OCI-LY1 (cell line): ENCODE data around the gene SDK1.

Source experiments
- H2AFZ ChIP-seq: fragments of 200-600 bp; sonication (generic), shearing (Covaris generic); 2 replicates; pipeline ENCODE4 v1.6.0; 2014; ENCODE audit warnings: antibody characterized with exemption, mild to moderate bottlenecking, low read length
- H3F3A ChIP-seq: fragments of 200-600 bp; sonication (generic), shearing (Covaris generic); 2 replicates; pipeline ENCODE4 v1.6.0; 2014; ENCODE audit warnings: mild to moderate bottlenecking, antibody characterized with exemption, low read length, moderate library complexity; ENCODE audit not compliant: insufficient read depth
- H3K27ac ChIP-seq: fragments of 200-600 bp; sonication (generic); 2 replicates; pipeline ENCODE4 v1.5.1; 2014; ENCODE audit warnings: low read length, mixed run types, mild to moderate bottlenecking, low read depth; ENCODE audit not compliant: poor library complexity, severe bottlenecking
- H3K27me3 ChIP-seq: fragments of 200-600 bp; sonication (generic); 2 replicates; pipeline ENCODE4 v1.6.0; 2014; ENCODE audit warnings: antibody characterized with exemption, mild to moderate bottlenecking, low read length, moderate library complexity; ENCODE audit not compliant: insufficient read depth
- H3K36me3 ChIP-seq: fragments of 200-600 bp; sonication (generic); 2 replicates; pipeline ENCODE4 v1.6.1; 2014; ENCODE audit warnings: mild to moderate bottlenecking, antibody characterized with exemption, low read length, moderate library complexity, mixed read lengths; ENCODE audit not compliant: insufficient read depth
- H3K4me1 ChIP-seq: fragments of 200-600 bp; sonication (generic); 2 replicates; pipeline ENCODE4 v1.5.1; 2014; ENCODE audit warnings: mild to moderate bottlenecking, low read length, moderate library complexity; ENCODE audit not compliant: insufficient read depth, severe bottlenecking
- H3K4me2 ChIP-seq: fragments of 200-600 bp; sonication (generic), shearing (Covaris generic); 2 replicates; pipeline ENCODE4 v1.6.1; 2014; ENCODE audit warnings: low read length
- H3K4me3 ChIP-seq: fragments of 200-600 bp; sonication (generic); 2 replicates; pipeline ENCODE4 v1.5.1; 2014; ENCODE audit warnings: low read length, low read depth, mild to moderate bottlenecking, mixed read lengths; ENCODE audit not compliant: poor library complexity, severe bottlenecking
- H3K79me2 ChIP-seq: fragments of 200-600 bp; shearing (Covaris generic); 2 replicates; pipeline ENCODE4 v1.6.1; 2016; ENCODE audit warnings: mixed run types, low read length, mixed read lengths; ENCODE audit not compliant: insufficient read depth
- H3K9ac ChIP-seq: fragments of 200-600 bp; sonication (generic), shearing (Covaris generic); 2 replicates; pipeline ENCODE4 v1.6.1; 2014; ENCODE audit warnings: mild to moderate bottlenecking, low read length, mixed read lengths
- H3K9me2 ChIP-seq: fragments of 200-600 bp; sonication (generic), shearing (Covaris generic); 2 replicates; pipeline ENCODE4 v1.6.1; 2014; ENCODE audit warnings: low read depth, mild to moderate bottlenecking, low read length, mixed read lengths
- H3K9me3 ChIP-seq: fragments of 200-600 bp; shearing (Covaris generic); 2 replicates; pipeline ENCODE4 v1.6.1; 2014; ENCODE audit warnings: low read length, mixed read lengths
- H4K20me1 ChIP-seq: fragments of 200-600 bp; sonication (generic), shearing (Covaris generic); 2 replicates; pipeline ENCODE4 v1.6.0; 2016; ENCODE audit warnings: mild to moderate bottlenecking, low read length; ENCODE audit not compliant: insufficient read depth
- CTCF ChIP-seq: fragments of 200-600 bp; sonication (generic), shearing (Covaris generic); IDR thresholded peaks from 2 replicates; pipeline ENCODE4 v1.5.1; 2017; ENCODE audit warnings: mild to moderate bottlenecking, antibody characterized with exemption, low read length, moderate library complexity, mixed read lengths
- EZH2 ChIP-seq: fragments of 200-600 bp; sonication (generic), shearing (Covaris generic); IDR thresholded peaks from 2 replicates; pipeline ENCODE4 v1.8.0; 2017; ENCODE audit warnings: borderline replicate concordance, mixed run types, mild to moderate bottlenecking, antibody characterized with exemption, low read length, moderate library complexity, mixed read lengths

Gene SDK1

DNA sequence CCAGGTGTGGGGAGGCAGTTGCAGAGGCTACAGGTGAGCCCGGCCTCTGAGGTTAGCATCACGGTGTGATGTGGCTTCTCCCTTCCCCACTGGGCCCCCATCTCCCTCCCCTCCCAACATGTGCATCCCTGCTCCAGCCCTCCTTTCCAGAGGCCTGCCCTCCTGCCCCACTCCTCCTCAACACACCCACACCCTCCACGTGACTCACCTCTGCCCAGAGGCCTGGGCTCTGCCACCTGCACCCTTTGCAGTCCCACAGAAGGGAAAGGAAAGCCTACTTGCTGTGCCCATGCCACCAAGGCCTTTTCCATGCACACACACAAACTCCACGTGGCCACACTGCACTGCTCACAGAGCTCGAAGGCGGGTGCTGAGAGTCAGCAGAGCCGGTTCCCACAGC lies 880.4 kb downstream of the SDK1 start:
- Histone ChIP-seq H4K20me1 (no peaks in the 10 kb centered on the region), H3K79me2 (no peaks in the 10 kb centered on the region), H3K4me2 (no peak overlapping the region), H3F3A (no peaks in the 10 kb centered on the region), H3K9ac (no peak overlapping the region), H3K27ac (no peak overlapping the region), H3K9me2 (no peaks in the 10 kb centered on the region), H3K4me3 (no peak overlapping the region), H3K27me3 (no peaks in the 10 kb centered on the region), H3K9me3 (no peaks in the 10 kb centered on the region), H3K36me3 (no peaks in the 10 kb centered on the region), H3K4me1 (no peaks in the 10 kb centered on the region), H2AFZ (no peak overlapping the region)
- TF ChIP-seq CTCF (no peak), EZH2 (no peak)

GRCh38 chr7:4182605-4183300 lies 881.7 kb downstream of the SDK1 start:
- Histone ChIP-seq H4K20me1 (no peaks in the 10 kb centered on the region), H3K9me3 (no peaks in the 10 kb centered on the region), H3K27me3 (no peaks in the 10 kb centered on the region), H3K4me3 (no peak overlapping the region), H3K27ac (no peak overlapping the region), H3K4me2 (no peak overlapping the region), H3K79me2 (no peaks in the 10 kb centered on the region), H3K36me3 (no peaks in the 10 kb centered on the region), H3K4me1 (no peaks in the 10 kb centered on the region), H3F3A (no peaks in the 10 kb centered on the region), H3K9ac (no peak overlapping the region), H2AFZ (no peak overlapping the region), H3K9me2 (no peaks in the 10 kb centered on the region)
- no peak for TF ChIP-seq EZH2

DNA sequence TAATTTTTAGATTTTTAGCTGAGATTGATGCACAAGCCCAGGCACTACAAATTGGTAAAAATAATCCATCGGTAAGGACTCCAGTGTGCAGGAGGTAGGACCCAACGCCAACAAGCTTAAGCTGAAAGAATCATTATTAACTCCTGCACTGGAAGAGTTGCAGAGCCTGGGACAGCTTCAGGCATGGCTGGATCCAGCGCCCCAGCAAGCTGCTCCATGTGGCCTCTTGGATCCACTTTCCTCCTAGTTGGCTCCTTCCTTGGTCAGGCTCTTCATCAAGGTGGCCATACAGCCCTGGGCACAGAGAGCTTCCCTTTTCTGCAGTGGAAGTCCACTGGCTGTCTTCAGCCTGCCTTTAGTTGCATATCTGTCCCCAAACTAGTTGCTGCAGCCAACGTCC lies 883.6 kb downstream of the SDK1 start:
- Histone ChIP-seq H3K36me3 (no peaks in the 10 kb centered on the region; the same call in 1 of the 2 replicates), H3K27ac (no peak overlapping the region), H3K4me3 (no peak overlapping the region), H3K9ac (no peak overlapping the region), H3K27me3 (no peaks in the 10 kb centered on the region), H4K20me1 (no peaks in the 10 kb centered on the region), H3K9me3 (peaks cover 5% of the 10 kb centered on the region; the same call in 1 of the 2 replicates), H3K4me1 (no peaks in the 10 kb centered on the region), H3K9me2 (no peaks in the 10 kb centered on the region), H3K4me2 (no peak overlapping the region), H3F3A (no peaks in the 10 kb centered on the region), H3K79me2 (no peaks in the 10 kb centered on the region), H2AFZ (no peak overlapping the region)
- TF ChIP-seq EZH2: no peak
- TF ChIP-seq CTCF: no peak

DNA sequence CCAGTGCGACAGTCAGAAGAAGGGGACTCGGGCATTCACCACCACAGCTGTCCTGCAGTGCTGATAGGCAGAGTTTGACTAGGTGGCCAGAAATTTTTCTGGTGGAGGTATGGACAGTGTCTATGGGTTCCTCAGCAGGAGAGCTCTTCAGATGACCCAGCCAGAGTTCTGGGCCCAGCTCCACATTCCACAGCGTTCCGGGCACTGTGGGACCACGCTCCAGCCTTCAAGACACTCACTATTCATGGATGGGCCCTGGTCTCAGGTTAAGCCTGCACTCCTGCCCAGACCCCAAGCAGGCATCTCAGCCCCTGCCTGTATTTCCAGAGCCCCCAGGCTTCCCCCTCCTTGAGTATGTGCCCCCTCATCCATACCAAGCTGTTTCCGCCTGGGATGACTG lies 884.1 kb downstream of the SDK1 start:
- no peaks in the 10 kb centered on the region for H3F3A ChIP-seq
- no peak overlapping the region for H3K4me2 ChIP-seq
- no peaks in the 10 kb centered on the region for H3K27me3 ChIP-seq
- H4K20me1 ChIP-seq: no peaks in the 10 kb centered on the region
- H3K36me3 ChIP-seq: no peaks in the 10 kb centered on the region; the same call in 1 of the 2 replicates
- H3K9me3 ChIP-seq: peaks cover 5% of the 10 kb centered on the region; the same call in 1 of the 2 replicates
- H3K4me3 ChIP-seq: no peak overlapping the region
- no peak overlapping the region for H3K9ac ChIP-seq
- H3K27ac ChIP-seq: no peak overlapping the region
- H3K4me1 ChIP-seq: no peaks in the 10 kb centered on the region
- no peak for TF ChIP-seq EZH2
- TF ChIP-seq CTCF: no peak
- H3K79me2 ChIP-seq: no peaks in the 10 kb centered on the region
- no peak overlapping the region for H2AFZ ChIP-seq
- H3K9me2 ChIP-seq: no peaks in the 10 kb centered on the region
